Brain pericyte (primary cell): Measurements from ENCODE around the gene DCDC2C.

Experiments used
- DNase-seq: peaks from one replicate; pipeline ENCODE4 v3.0.0-alpha.2; 2012; ENCODE audit warnings: low read depth, low spot score

The DCDC2C gene

DNA sequence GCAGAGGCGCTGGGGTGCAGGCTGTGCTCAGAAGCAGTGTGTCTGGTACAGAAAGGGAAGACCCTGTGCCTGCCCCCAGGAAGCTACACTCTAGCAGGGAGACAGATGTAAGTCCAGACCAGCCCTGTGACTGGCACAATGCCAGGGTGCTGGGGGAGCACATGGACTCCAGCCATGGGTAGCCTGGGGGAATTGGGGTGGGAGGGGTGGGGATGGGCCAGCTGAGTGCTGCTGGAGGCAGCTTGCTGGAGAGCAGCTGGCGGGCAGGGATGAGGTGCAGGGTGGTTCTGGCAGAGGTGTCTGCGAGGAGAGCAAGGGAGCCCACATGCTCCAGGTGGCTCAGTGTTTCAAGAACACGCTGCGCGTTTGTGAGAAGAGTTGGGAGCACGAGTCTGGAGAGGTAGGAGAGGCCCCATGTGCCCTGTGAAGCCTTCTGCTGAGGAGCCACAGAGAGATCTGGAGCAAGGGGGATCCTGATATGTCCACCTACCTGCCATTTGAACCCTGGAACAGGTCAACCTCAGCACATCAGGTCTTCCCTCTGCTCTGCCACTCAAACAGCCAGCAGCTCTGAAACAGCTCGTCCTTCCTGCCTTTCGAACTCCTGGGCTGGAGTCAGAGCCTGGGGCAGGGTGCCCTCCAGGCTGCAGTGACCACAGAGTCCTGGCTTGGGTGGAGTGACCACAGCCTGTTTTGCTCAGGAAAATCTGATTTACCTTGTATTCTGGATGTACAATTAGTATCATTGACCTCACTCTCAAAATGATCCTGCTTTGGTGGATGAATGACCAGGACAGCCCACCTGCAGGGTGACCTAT, 30.3 kb upstream of the DCDC2C start:
- no peak for DNase-seq

DNA sequence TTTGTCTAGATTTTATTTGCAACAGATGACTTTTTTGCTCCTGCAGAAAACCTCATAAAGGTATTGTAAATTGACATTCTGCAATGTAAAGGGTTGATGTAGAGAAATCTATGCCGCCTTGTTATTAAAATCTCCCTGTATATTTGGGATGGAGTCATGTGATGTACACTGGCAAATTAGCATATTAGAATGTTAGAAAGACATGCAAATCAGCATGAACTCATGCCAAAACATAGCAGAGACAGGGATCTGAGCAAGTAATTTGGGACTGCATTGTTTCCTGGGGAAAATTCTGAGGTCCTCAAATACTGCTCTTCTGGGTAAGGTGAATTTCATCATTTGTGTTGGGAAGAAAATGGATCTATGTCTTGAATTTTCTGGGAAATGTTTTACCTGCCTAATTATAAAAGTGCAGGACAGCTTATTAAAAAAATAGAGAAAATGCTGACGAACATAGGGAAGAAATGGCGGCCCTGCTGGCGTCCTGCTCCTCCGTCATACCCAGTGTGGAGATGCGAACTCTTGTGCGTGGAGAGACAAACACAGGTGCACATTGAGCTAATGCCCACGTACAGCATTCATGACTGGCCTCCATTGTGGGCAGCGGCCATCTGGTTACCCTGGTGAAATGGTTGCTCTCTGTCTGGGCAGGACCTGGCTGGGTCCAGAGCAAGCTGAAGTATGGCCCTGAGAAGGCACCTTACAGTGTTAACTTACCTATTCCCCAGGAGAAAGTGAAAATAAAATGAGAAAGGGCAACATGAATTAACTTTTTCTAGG, 29.1 kb upstream of the DCDC2C start:
- no peak for DNase-seq

DNA sequence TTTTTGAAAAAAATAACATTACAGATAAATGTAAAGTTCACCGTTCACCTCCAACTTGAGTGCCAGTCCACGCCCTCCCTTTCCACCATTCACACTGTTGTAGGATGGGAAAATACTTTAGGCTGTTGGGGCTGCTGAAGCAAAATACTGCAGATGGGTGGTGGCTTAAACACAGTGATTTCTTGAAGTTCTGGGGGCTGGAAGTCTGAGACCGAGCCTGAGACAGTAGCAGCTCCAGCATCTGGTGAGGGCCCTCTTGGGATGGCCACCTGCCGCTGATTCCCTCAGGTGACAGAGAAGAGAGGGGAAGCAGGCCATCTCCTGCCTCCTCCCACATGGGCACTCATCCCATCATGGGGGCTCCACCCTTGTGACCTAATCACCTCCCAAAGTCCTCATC, 27.7 kb upstream of the DCDC2C start:
- no peak for DNase-seq

- DNase-seq: no peak
These were observed 25.9 kb upstream of the DCDC2C start for GRCh38 chr2:3677436-3677835.

DNA sequence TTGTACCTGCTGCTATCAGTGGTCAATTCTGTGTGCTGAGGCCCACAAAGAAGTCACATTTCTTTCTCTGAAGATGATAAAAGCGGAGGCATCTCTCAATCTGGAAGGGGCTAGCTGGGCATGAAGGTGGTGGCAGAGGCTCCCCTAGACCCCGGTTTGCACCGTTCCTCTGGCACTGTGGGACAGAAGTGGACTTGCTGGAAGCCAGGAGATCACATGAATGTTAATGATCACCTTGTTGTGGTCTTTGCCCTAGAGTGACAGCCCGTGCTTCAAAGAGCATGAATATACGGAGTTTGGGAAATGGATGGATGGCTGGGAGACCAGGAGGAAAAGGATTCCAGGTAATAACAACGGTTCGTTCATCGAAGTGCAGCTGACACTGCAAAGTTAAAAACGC, 25.2 kb upstream of the DCDC2C start:
- DNase-seq: no peak

DNA sequence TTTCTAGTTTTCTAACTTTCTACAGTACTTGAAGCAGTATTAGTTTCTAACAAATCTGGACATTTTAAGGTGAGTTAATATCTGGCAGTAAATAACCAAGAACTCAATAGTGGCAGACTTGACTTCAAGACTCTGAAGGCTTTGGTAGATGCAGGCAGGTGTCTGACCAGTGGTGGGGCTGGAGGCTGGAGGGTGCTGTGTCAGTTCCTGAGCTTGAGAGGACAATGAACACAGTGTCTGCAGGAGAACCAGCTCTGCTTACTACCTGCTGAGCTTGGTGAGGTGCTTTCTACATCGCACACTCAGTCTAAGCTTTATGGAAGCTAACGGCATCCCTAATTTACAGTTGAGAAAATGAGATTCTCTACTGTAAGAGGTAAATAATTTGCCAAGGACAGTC, 24.2 kb upstream of the DCDC2C start:
- DNase-seq: no peak

DNA sequence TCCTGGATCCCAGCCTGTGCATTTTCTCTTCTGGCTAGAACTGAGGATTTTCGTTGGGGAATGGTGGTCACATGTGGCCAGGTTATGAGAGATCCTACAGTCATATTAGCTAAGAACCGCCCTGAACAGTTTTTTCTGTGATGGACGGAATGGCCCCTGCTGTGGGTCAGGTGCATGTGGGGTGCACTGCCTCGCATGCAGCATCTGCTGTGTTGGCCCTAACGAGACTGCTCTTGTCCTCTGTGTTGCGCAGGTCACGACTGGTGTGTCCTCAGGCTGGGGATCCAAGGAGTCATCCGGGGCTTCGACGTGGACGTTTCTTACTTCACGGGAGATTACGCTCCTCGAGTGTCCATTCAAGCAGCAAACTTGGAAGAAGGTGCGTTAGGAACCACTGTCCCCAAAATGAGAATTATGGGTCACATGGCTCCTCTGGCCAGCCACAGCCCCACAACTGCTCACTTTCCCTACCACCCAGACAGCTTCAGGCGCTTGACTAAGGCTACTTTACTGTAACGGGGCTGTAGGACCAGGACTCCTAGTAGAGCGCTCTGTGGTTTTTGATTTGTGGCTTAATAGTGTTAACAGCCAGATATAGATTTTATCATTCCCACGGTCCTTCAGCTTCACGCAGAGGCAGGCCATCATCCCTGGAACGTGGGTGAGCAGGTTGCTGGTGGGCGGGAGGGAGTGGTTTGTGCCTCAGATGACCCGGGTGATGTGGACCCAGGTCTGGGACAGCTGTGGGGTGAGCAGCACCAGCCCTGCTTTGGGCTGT, 23.6 kb upstream of the DCDC2C start:
- DNase-seq: no peak

GRCh38 chr2:3680548-3681345, 22.6 kb upstream of the DCDC2C start:
- no peak for DNase-seq

GRCh38 chr2:3681625-3682024, 21.8 kb upstream of the DCDC2C start:
- no peak for DNase-seq

GRCh38 chr2:3682811-3683210, 20.6 kb upstream of the DCDC2C start:
- DNase-seq: no peak

DNA sequence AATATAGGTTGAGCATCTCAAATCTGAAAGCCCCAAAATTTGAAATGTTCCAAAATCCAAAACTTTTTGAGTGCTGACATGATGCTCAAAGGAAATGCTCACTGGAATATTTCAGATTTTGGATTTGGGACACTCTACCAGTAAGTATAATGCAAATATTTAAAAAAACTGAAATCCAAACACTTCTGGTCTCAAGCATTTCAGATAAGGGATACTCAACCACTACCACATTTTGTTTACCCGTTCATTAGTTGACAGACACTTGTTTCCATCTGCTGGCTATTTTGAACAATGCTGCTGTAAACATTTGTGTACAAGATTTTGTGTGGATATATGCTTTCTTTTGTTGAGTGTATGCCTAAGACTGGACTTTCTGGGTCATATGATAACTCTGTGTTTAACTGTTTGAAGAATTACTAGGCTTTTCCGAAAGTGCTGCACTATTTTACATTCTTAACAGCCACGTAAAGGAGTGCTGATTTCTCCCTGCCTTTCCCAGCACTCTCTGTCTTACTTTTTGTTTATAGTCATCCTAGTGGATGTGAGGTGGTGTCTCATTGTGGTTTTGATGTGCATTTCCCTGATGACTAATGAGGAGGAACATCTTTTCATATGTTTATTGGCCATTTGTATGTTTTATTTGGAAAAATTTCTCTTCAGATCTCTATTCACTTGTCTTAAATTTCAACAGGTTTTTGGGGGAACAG, 19.5 kb upstream of the DCDC2C start:
- DNase-seq: no peak

GRCh38 chr2:3689998-3690748, 13.2 kb upstream of the DCDC2C start:
- no peak for DNase-seq

- no peak for DNase-seq
These were observed 11.0 kb upstream of the DCDC2C start for GRCh38 chr2:3692375-3692774.

DNA sequence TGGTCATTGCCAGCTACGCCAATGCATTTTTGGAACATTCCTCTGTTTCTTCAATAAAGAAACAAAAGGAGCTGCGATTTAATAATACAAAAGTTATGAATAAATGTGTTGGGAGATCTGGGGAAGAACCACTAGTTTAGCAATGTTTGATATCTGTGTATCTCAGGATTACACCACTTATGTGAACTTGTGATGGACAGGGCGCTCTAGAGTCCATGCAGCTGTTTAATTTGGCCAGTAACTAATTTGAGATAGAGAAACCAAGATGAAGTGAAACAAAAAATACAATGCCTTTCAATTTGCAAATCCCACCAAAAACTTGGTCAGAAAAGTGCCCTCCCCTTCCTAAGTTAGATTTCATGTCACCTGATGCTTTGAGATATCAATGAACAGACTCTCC, 6.8 kb upstream of the DCDC2C start:
- DNase-seq: no peak

- DNase-seq: no peak
These were observed 2.3 kb upstream of the DCDC2C start for GRCh38 chr2:3701071-3701470.

DNA sequence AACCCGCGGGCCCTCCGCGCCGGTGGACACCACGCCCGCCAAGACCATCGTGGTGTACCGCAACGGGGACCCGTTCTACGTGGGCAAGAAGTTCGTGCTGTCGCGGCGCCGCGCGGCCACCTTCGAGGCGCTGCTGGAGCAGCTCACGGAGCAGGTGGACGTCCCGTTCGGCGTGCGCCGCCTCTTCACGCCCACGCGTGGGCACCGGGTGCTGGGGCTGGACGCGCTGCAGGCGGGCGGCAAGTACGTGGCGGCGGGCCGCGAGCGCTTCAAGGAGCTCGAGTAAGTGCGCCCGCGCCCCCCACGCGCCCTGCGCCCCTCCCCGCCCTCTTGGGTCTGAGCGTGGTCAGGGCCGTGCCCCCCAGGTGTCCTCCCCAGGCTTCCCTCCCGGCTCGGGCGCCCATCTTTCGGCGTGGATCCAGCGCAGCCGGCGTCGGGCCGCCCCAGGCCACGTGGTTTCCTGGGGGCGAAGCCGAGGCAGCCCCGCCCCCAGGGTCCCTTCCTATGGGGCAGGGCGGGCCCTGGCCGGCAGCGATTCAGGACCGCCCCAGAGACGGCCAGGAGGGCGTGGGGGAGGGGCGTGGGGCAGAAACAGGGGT, 481 bp downstream of the DCDC2C start:
- DNase-seq: no peak

DNA sequence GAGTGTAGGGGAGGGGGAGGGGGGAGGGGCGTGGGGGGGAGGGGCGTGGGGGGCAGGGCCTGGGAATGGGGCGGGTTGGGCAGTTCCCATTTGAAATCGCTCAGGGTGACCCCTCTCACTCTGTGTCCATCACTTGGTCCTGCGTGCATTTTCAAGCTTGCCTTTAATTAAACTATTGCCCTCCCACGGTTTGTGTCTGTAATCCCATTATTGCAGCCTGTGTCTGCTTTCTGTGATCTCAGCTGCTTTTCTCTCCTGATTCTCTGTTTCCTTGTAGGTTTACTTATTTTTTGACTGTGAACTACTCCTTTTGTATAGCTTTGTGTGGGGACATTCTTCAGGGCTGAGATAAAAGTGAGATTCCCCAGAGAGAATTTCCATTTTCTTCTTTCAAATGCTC, 1.3 kb downstream of the DCDC2C start:
- no peak for DNase-seq

GRCh38 chr2:3705782-3706181, 2.4 kb downstream of the DCDC2C start:
- no peak for DNase-seq

DNA sequence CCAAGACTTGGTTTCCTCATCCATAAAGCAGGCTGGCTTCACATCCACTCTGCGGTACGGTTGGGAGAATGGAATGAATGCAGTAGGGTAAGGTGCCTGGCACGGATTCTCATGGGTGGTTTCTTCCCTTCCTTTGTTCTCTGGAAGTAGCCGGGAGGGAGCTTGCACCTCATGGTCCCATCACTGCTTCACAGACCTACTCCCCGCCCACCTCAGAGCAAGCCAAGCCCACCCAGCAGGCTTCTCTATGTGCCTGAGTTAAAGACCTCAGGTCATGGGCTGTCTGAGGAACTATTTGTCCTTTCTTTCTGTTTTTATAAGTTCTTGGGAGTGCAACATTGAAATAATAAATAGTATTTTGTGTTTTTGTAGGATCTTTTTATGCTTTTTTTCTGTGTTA, 3.5 kb downstream of the DCDC2C start:
- DNase-seq: no peak

DNA sequence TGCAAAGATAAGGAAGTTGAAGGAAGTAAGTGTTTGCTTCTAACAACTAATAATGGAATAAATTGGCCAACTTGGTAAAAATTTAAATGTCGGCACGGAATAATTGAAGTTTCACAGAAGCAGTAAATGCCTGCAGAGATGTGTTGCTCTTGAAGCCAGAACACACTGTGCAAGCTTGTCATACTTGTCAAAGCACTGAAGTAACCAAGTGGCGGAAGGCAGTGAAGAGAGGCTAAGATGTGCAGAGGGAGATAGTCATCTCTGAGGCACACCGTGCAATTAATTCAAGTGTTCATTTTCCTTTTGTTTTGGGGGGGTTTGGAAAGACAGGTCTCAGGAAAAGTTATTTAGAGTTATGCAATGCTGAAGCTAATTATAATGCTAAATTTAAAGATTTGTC, 5.2 kb downstream of the DCDC2C start:
- no peak for DNase-seq
